Measurements from ENCODE around the gene TMEM86B.

DNA sequence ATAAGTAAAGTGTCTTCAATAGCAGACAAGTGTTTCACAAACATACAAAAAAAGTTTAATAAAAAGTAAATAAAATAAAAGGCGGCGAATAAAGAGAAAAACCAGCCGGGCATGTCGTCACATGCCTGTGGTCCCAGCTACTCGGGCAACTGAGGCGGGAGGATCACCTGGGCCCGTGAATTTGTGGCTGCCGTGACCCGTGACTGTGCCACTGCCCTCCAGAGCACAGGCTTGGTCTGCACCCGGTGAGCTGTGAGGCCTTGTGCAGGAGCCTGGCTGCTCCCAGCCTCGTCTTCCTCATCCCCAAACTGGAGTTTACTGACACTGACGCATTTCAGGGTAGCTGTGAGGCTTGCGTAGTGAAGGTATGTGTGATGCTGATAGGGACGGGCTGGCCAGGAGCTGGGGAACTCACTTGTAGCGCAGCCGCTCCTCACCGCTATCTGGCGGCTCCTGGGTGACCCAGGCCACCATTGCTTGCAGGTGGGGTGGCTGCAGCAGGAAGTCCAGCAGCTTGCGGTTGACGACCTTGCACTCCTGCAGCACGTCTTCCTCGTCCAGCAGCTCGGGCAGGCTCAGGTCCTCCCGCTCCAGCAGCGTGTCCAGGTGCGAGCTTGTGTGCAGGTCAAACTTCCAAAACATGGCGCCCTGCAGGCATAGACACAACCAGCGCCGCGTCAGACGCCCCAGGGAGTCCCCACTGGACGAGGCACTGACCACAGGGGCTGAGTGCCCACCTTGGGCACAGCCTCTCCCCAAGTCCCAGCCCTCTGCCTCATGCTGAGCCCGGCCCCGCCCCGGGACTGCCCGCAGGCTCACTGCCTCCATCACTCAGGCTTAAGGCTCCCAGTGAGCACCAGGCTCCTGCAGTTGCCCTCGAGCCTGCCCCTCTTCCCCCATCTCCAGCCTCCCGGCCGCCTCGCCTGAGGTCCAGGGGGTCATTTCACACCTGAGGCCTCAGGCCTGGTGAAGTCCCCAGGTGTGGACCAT lies 18.2 kb upstream of the TMEM86B start:
- TF ChIP-seq, protein P1, sequence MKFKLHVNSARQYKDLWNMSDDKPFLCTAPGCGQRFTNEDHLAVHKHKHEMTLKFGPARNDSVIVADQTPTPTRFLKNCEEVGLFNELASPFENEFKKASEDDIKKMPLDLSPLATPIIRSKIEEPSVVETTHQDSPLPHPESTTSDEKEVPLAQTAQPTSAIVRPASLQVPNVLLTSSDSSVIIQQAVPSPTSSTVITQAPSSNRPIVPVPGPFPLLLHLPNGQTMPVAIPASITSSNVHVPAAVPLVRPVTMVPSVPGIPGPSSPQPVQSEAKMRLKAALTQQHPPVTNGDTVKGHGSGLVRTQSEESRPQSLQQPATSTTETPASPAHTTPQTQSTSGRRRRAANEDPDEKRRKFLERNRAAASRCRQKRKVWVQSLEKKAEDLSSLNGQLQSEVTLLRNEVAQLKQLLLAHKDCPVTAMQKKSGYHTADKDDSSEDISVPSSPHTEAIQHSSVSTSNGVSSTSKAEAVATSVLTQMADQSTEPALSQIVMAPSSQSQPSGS (tag by site-specific recombination; IDR thresholded peaks at IDR 0.05; ENCODE audit: low read depth), result no peak
- TF ChIP-seq ZNF266 (tag by site-specific recombination; IDR thresholded peaks at IDR 0.05; ENCODE audit: low read depth) (no peak), PRDM10 (tag by site-specific recombination; IDR thresholded peaks at IDR 0.05) (no peak), ZNF473 (tag by site-specific recombination; IDR thresholded peaks at IDR 0.05) (no peak), ZBTB11 (tag by site-specific recombination; conservative IDR thresholded peaks at IDR 0.05; ENCODE audit: low read depth) (no peak), HOXD13 (CRISPR knock-in tag; IDR thresholded peaks at IDR 0.05; ENCODE audit: borderline replicate concordance) (no peak), KLF16 (tag by site-specific recombination; IDR thresholded peaks at IDR 0.05) (no peak), RBAK (tag by site-specific recombination; IDR thresholded peaks at IDR 0.05) (no peak), ZNF560 (tag by site-specific recombination; IDR thresholded peaks at IDR 0.05; ENCODE audit: borderline replicate concordance) (no peak), ZNF350 (tag by site-specific recombination; IDR thresholded peaks at IDR 0.05) (no peak), ZFHX2 (tag by site-specific recombination; conservative IDR thresholded peaks at IDR 0.05) (no peak), ZNF23 (tag by site-specific recombination; IDR thresholded peaks at IDR 0.05; ENCODE audit: borderline replicate concordance) (no peak)
- TF ChIP-seq, protein P2, sequence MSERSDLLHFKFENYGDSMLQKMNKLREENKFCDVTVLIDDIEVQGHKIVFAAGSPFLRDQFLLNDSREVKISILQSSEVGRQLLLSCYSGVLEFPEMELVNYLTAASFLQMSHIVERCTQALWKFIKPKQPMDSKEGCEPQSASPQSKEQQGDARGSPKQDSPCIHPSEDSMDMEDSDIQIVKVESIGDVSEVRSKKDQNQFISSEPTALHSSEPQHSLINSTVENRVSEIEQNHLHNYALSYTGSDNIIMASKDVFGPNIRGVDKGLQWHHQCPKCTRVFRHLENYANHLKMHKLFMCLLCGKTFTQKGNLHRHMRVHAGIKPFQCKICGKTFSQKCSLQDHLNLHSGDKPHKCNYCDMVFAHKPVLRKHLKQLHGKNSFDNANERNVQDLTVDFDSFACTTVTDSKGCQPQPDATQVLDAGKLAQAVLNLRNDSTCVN (tag by site-specific recombination; optimal IDR thresholded peaks at IDR 0.05), result no peak
- TF ChIP-seq, protein P3, sequence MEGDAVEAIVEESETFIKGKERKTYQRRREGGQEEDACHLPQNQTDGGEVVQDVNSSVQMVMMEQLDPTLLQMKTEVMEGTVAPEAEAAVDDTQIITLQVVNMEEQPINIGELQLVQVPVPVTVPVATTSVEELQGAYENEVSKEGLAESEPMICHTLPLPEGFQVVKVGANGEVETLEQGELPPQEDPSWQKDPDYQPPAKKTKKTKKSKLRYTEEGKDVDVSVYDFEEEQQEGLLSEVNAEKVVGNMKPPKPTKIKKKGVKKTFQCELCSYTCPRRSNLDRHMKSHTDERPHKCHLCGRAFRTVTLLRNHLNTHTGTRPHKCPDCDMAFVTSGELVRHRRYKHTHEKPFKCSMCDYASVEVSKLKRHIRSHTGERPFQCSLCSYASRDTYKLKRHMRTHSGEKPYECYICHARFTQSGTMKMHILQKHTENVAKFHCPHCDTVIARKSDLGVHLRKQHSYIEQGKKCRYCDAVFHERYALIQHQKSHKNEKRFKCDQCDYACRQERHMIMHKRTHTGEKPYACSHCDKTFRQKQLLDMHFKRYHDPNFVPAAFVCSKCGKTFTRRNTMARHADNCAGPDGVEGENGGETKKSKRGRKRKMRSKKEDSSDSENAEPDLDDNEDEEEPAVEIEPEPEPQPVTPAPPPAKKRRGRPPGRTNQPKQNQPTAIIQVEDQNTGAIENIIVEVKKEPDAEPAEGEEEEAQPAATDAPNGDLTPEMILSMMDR (tag by site-specific recombination; IDR thresholded peaks at IDR 0.05), result no peak
